ACHN (cell line): ENCODE results near the gene PCDHGC4.

Source experiments
- DNase-seq: peaks from one replicate; pipeline ENCODE4 v3.0.0-alpha.2; 2015
- in situ Hi-C: cut with HindIII; loops from 2 replicates; pipeline ENCODE4 v1.10.0; 2017; ENCODE audit warnings: low sequenced_read_pairs, low pct_ligation_motif_present, low pct_unique_long_range_greater_than_20kb

The PCDHGC4 gene

GRCh38 chr5:141521244-141521781 lies 36.5 kb downstream of the PCDHGC4 start:
- DNase-seq: peak; percentile 89
- in situ Hi-C loops: no loop called here

GRCh38 chr5:141522301-141522700 lies 37.5 kb downstream of the PCDHGC4 start:
- in situ Hi-C loops: no loop called here
- no peak for DNase-seq

GRCh38 chr5:141523991-141524390 lies 39.2 kb downstream of the PCDHGC4 start:
- no peak for DNase-seq
- in situ Hi-C loops: no loop called here

GRCh38 chr5:141524604-141525597 lies 40.1 kb downstream of the PCDHGC4 start:
- in situ Hi-C loops: no loop called here
- DNase-seq: peak; percentile 85

- in situ Hi-C loops: no loop called here
Measured at GRCh38 chr5:141525653-141526052, 40.8 kb downstream of the PCDHGC4 start.

GRCh38 chr5:141527426-141527825 lies 42.6 kb downstream of the PCDHGC4 start:
- in situ Hi-C loops: no loop called here

More at GRCh38 chr5:141525653-141526052, 40.8 kb downstream of the PCDHGC4 start:
- DNase-seq: peak; percentile 47

GRCh38 chr5:141528291-141528984 lies 43.6 kb downstream of the PCDHGC4 start:
- in situ Hi-C loops: no loop called here
- no peak for DNase-seq

More at GRCh38 chr5:141527426-141527825, 42.6 kb downstream of the PCDHGC4 start:
- DNase-seq: no peak

GRCh38 chr5:141529002-141529401 lies 44.2 kb downstream of the PCDHGC4 start:
- in situ Hi-C loops: no loop called here

GRCh38 chr5:141529873-141530272 lies 45.0 kb downstream of the PCDHGC4 start:
- DNase-seq: no peak
- in situ Hi-C loops: no loop called here

More at GRCh38 chr5:141529002-141529401, 44.2 kb downstream of the PCDHGC4 start:
- DNase-seq: no peak

- in situ Hi-C loops: no loop called here
- DNase-seq: no peak
Measured at GRCh38 chr5:141532726-141533125, 47.9 kb downstream of the PCDHGC4 start.

- in situ Hi-C loops: no loop called here
- no peak for DNase-seq
Measured at GRCh38 chr5:141533897-141534296, 49.1 kb downstream of the PCDHGC4 start.

- in situ Hi-C loops: no loop called here
- DNase-seq: no peak
Measured at GRCh38 chr5:141534492-141535213, 49.8 kb downstream of the PCDHGC4 start.
